HepG2 (cell line): ENCODE data around the gene ATP12A. TPM values are rescaled to one million over a fixed set of nuclear protein-coding genes. Genes with fewer than 3 reads are reported as not detected.

Source experiments
- ATAC-seq: fragments of 200-7000 bp; cut with Tn5 transposase; 3 replicates; pipeline ENCODE4 v1.9.1; 2020; ENCODE audit warnings: mild to moderate bottlenecking, moderate library complexity
- BruUV-seq: library from RNA; stranded (reverse); fragments of 400-500 nt; replicated peaks from 2 replicates; lab custom pipeline; 2021; lab: Mats Ljungman, UMichigan
- CTCF ChIA-PET: fragments of 300-600 bp; formaldehyde crosslinking; extraction: SDS; loops from one replicate; lab custom pipeline; 2021; ENCODE audit warnings: low total read pairs, inconsistent platforms, low intra/inter-chr PET ratio; lab: Yijun Ruan, JAX
- POLR2A ChIA-PET: fragments of 350-600 bp; sonication (Branson Sonifier 250); formaldehyde crosslinking; loops from one replicate; lab custom pipeline; 2020; ENCODE audit warnings: antibody characterized with exemption, inconsistent platforms; lab: Yijun Ruan, JAX
- DNase-seq: peaks from one replicate; pipeline ENCODE4 v3.0.0-alpha.2; 2015; ENCODE audit warnings: low spot score
- FAIRE-seq: peaks from 3 replicates; lab custom pipeline; 2011; peaks lifted over from hg19 to GRCh38; lab: Jason Lieb, UNC
- H2AFZ ChIP-seq: one replicate; pipeline ENCODE4 v1.6.1; 2011; ENCODE audit warnings: low read length, inconsistent platforms
- H3K27ac ChIP-seq: fragments of 300-600 bp; 3 replicates; pipeline ENCODE4 v1.8.0; 2011; ENCODE audit warnings: mixed run types, mild to moderate bottlenecking, mixed read lengths, low read length, inconsistent platforms; ENCODE audit not compliant: insufficient read depth; ENCODE audit errors: extremely low read length
- H3K27me3 ChIP-seq, 2 experiments: fragments of 200-600 bp in 1 of 2; 2 replicates in 1 of 2; 3 replicates in 1 of 2; pipeline versions ENCODE4 v1.6.0 to v1.8.0; 2011; ENCODE audit warnings: low read length in 2 of 2, mild to moderate bottlenecking in 2 of 2, moderate library complexity in 2 of 2, inconsistent platforms in 1 of 2; ENCODE audit not compliant: insufficient read depth in 2 of 2, control insufficient read depth in 1 of 2
- H3K36me3 ChIP-seq, 2 experiments: fragments of 200-600 bp in 1 of 2; replicated peaks in 1 of 2; 2 replicates in 1 of 2; 3 replicates in 1 of 2; pipeline versions ENCODE4 v1.5.1 to v1.8.0; 2011; ENCODE audit warnings: low read length in 2 of 2, inconsistent platforms in 1 of 2; ENCODE audit not compliant: insufficient read depth in 2 of 2, control insufficient read depth in 1 of 2
- H3K4me1 ChIP-seq: 2 replicates; pipeline ENCODE4 v1.5.1; 2012; ENCODE audit warnings: low read length, inconsistent platforms; ENCODE audit not compliant: insufficient read depth
- H3K4me2 ChIP-seq: 2 replicates; pipeline ENCODE4 v1.6.0; 2011; ENCODE audit warnings: low read depth, low read length, inconsistent platforms
- H3K4me3 ChIP-seq, 3 experiments: fragments of 200-600 bp in 1 of 3; sonication (generic), shearing (Covaris generic) in 1 of 3; replicated peaks in 1 of 3; 2 replicates each; pipeline ENCODE4 v1.5.1; 2011 to 2016; ENCODE audit warnings: low read length in 3 of 3, inconsistent platforms in 2 of 3, low read depth in 2 of 3, mild to moderate bottlenecking in 2 of 3, control low read depth in 1 of 3, mixed read lengths in 1 of 3; ENCODE audit not compliant: insufficient read depth in 1 of 3
- H3K79me2 ChIP-seq: one replicate; pipeline ENCODE4 v1.6.1; 2011; ENCODE audit warnings: low read length, inconsistent platforms; ENCODE audit not compliant: insufficient read depth
- H3K9ac ChIP-seq: 2 replicates; pipeline ENCODE4 v1.6.0; 2011; ENCODE audit warnings: mild to moderate bottlenecking, low read depth, low read length, inconsistent platforms; ENCODE audit not compliant: insufficient read depth
- H3K9me3 ChIP-seq: 2 replicates; pipeline ENCODE4 v1.5.1; 2012; ENCODE audit warnings: mild to moderate bottlenecking, low read length
- H4K20me1 ChIP-seq: 2 replicates; pipeline ENCODE4 v1.6.0; 2011; ENCODE audit warnings: inconsistent platforms, mild to moderate bottlenecking, low read length, moderate library complexity; ENCODE audit not compliant: insufficient read depth
- DNMT3B ChIP-seq: conservative IDR thresholded peaks from 2 replicates; pipeline ENCODE4 v1.6.1; 2016; ENCODE audit warnings: missing biosample characterization, control low read depth
- FOXK2 ChIP-seq: fragments of 450-650 bp; IDR thresholded peaks from 2 replicates; pipeline ENCODE4 v1.6.1; 2016
- HNRNPLL ChIP-seq: fragments of 200-400 bp; formaldehyde crosslinking; IDR thresholded peaks from 2 replicates; pipeline ENCODE4 v1.6.1; 2017; ENCODE audit warnings: mild to moderate bottlenecking, low read depth, low read length; ENCODE audit not compliant: poor library complexity, severe bottlenecking
- IKZF4 ChIP-seq: sonication (generic); formaldehyde crosslinking; IDR thresholded peaks from 2 replicates; pipeline ENCODE4 v1.5.1; 2020; ENCODE audit warnings: borderline replicate concordance, mild to moderate bottlenecking, low read depth, missing genetic modification reagents; ENCODE audit errors: not compliant biosample characterization
- IRX3 ChIP-seq: sonication (generic); formaldehyde crosslinking; IDR thresholded peaks from 2 replicates; pipeline ENCODE4 v1.8.1; 2023; ENCODE audit warnings: mild to moderate bottlenecking, low read depth, missing genetic modification reagents, borderline replicate concordance
- MEF2D ChIP-seq: sonication (generic); formaldehyde crosslinking; IDR thresholded peaks from 2 replicates; pipeline ENCODE4 v1.5.1; 2020; ENCODE audit warnings: mild to moderate bottlenecking, missing genetic modification reagents
- MEIS1 ChIP-seq: sonication (generic); formaldehyde crosslinking; IDR thresholded peaks from 2 replicates; pipeline ENCODE4 v1.9.0; 2021; ENCODE audit warnings: mild to moderate bottlenecking, missing genetic modification reagents, moderate library complexity, borderline replicate concordance
- RBFOX2 ChIP-seq: fragments of 200-400 bp; formaldehyde crosslinking; IDR thresholded peaks from 2 replicates; pipeline ENCODE4 v1.6.1; 2017; ENCODE audit warnings: low read depth, mild to moderate bottlenecking, low read length
- RFX5 ChIP-seq: IDR thresholded peaks from 2 replicates; pipeline ENCODE4 v1.6.1; 2011; ENCODE audit warnings: low read depth, low read length, improper control_type of control experiment
- YEATS2 ChIP-seq: sonication (generic); formaldehyde crosslinking; IDR thresholded peaks from 2 replicates; pipeline ENCODE4 v1.4.0; 2020; ENCODE audit warnings: missing genetic modification reagents, borderline replicate concordance
- ZNF274 ChIP-seq: sonication (generic); formaldehyde crosslinking; IDR thresholded peaks from 2 replicates; pipeline ENCODE4 v1.5.1; 2020; ENCODE audit warnings: mild to moderate bottlenecking, missing genetic modification reagents
- ZNF292 ChIP-seq: sonication (generic); formaldehyde crosslinking; IDR thresholded peaks from 2 replicates; pipeline ENCODE4 v1.8.1; 2022; ENCODE audit warnings: mild to moderate bottlenecking, low read depth, missing genetic modification reagents, borderline replicate concordance
- ZNF674 ChIP-seq: sonication (generic); formaldehyde crosslinking; IDR thresholded peaks from 2 replicates; pipeline ENCODE4 v1.5.0; 2020; ENCODE audit warnings: low read depth, mild to moderate bottlenecking, missing genetic modification reagents
- WGBS: methylation state at CpG from one replicate; pipeline ENCODE4 v1.1.6; 2017; ENCODE audit warnings: low lambda C conversion rate; 5-methylcytosine and 5-hydroxymethylcytosine counted together
- in situ Hi-C: cut with HindIII; loops from 2 replicates; pipeline ENCODE4 v1.10.0; 2017; ENCODE audit warnings: low pct_unique_long_range_greater_than_20kb; ENCODE audit not compliant: extremely low pct_ligation_motif_present
- intact Hi-C: fragments of 100-400 bp; cut with micrococcal nuclease; formaldehyde crosslinking; loops from one replicate; pipeline ENCODE4 v1.10.0; 2022; ENCODE audit not compliant: unreplicated experiment
- polyA plus RNA-seq, 8 experiments: library from polyadenylated mRNA; depleted of rRNA in 3 of 8; stranded (reverse) in 7 of 8; unstranded in 1 of 8; fragments of >200 nt; fragmentation: Illumina TruSeq in 4 of 8; extraction: Trizol in 4 of 8; gene quantifications; 2 replicates each; pipeline versions ENCODE4 v1.2.1 to v1.2.3, GENCODE V29; 2011 to 2016; ENCODE audit warnings: low read depth in 4 of 8, missing spikeins in 1 of 8, mixed read lengths in 1 of 8; ENCODE audit not compliant: insufficient read depth in 1 of 8
- total RNA-seq, 5 experiments: library from RNA; depleted of rRNA; stranded (reverse); fragments of >200 nt; fragmentation: Illumina TruSeq; extraction: Trizol; gene quantifications; 2 replicates each; pipeline ENCODE4 v1.2.3, GENCODE V29; 2016; ENCODE audit warnings: low read depth in 1 of 5
- TF ChIP-seq, protein P1 (sequence below): IDR thresholded peaks from 2 replicates; pipeline ENCODE4 v1.6.1; 2018; ENCODE audit warnings: missing genetic modification reagents
- TF ChIP-seq, protein P2 (sequence below): sonication (generic); formaldehyde crosslinking; IDR thresholded peaks from 2 replicates; pipeline ENCODE4 v1.4.0; 2020; ENCODE audit warnings: mild to moderate bottlenecking, missing genetic modification reagents
- TF ChIP-seq, protein P3 (sequence below): sonication (generic); formaldehyde crosslinking; conservative IDR thresholded peaks from 2 replicates; pipeline ENCODE4 v1.4.0; 2020; ENCODE audit warnings: missing genetic modification reagents
- TF ChIP-seq, protein P4 (sequence below): sonication (generic); formaldehyde crosslinking; IDR thresholded peaks from 2 replicates; pipeline ENCODE4 v1.4.0; 2020; ENCODE audit warnings: missing genetic modification reagents

The ATP12A gene
- total and polyA plus RNA-seq, 2 of the 13 experiments (the other 11 are each of a cell fraction or from before 2014, with no cell fraction given), result not detected

DNA sequence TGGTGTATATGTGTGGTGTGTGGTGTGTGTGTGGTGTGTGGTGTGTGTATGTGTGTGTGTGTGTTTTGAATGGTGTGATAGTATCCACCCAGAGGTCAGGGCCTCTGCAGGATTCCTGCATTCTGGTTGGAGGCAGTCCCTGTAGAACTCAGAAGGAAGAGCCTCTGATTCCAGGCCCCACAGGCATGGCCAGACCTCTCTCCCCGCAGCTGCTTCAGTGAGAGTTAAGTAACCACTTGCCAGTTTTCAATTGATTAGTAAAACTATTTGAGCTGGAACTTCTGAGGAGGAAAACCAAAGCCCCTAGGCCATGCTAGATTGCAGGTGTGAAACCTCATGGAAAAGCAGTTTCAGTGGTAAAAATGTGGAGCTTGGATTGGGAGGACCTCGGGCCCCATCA, 2.1 kb downstream of the ATP12A start:
- Histone ChIP-seq H2AFZ (no peak overlapping the region), H3K27ac (no peak overlapping the region), H3K36me3 (no peaks in the 10 kb centered on the region), H3K79me2 (no peaks in the 10 kb centered on the region), H3K4me1 (peaks cover 18% of the 10 kb centered on the region), H3K9me3 (no peaks in the 10 kb centered on the region), H3K9ac (no peak overlapping the region), H3K4me2 (no peak overlapping the region), H4K20me1 (no peaks in the 10 kb centered on the region), H3K27me3 (peaks cover 2 to 41% of the 10 kb centered on the region in 2 experiments; a peak in 4 of 5 replicates), H3K4me3 (no peak overlapping the region)
- no peak for FAIRE-seq
- in situ Hi-C loops (no loop called here), intact Hi-C loops (loop anchor here (5.0 kb wide), 1 partner anchor 45 kb away; no protein-coding TSS in a partner anchor)
- ChIA-PET POLR2A (no interaction called here), CTCF (no interaction called here)
- DNase-seq, result no peak
- no TSS peak for BruUV-seq
- ATAC-seq, result no peak
- 0% methylated on average over 1 of the region's 2 CpGs for WGBS
- no peak for TF ChIP-seq RBFOX2
- TF ChIP-seq, protein P1, sequence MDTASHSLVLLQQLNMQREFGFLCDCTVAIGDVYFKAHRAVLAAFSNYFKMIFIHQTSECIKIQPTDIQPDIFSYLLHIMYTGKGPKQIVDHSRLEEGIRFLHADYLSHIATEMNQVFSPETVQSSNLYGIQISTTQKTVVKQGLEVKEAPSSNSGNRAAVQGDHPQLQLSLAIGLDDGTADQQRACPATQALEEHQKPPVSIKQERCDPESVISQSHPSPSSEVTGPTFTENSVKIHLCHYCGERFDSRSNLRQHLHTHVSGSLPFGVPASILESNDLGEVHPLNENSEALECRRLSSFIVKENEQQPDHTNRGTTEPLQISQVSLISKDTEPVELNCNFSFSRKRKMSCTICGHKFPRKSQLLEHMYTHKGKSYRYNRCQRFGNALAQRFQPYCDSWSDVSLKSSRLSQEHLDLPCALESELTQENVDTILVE (CRISPR knock-in tag), result no peak
- TF ChIP-seq DNMT3B, result no peak
- no peak for TF ChIP-seq IKZF4 (CRISPR knock-in tag)
- no peak for TF ChIP-seq MEF2D (CRISPR knock-in tag)
- TF ChIP-seq ZNF292 (CRISPR knock-in tag), result no peak
- TF ChIP-seq, protein P2, sequence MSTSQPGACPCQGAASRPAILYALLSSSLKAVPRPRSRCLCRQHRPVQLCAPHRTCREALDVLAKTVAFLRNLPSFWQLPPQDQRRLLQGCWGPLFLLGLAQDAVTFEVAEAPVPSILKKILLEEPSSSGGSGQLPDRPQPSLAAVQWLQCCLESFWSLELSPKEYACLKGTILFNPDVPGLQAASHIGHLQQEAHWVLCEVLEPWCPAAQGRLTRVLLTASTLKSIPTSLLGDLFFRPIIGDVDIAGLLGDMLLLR (CRISPR knock-in tag), result no peak
- TF ChIP-seq, protein P3, sequence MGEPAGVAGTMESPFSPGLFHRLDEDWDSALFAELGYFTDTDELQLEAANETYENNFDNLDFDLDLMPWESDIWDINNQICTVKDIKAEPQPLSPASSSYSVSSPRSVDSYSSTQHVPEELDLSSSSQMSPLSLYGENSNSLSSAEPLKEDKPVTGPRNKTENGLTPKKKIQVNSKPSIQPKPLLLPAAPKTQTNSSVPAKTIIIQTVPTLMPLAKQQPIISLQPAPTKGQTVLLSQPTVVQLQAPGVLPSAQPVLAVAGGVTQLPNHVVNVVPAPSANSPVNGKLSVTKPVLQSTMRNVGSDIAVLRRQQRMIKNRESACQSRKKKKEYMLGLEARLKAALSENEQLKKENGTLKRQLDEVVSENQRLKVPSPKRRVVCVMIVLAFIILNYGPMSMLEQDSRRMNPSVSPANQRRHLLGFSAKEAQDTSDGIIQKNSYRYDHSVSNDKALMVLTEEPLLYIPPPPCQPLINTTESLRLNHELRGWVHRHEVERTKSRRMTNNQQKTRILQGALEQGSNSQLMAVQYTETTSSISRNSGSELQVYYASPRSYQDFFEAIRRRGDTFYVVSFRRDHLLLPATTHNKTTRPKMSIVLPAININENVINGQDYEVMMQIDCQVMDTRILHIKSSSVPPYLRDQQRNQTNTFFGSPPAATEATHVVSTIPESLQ, result no peak
- TF ChIP-seq, protein P4, sequence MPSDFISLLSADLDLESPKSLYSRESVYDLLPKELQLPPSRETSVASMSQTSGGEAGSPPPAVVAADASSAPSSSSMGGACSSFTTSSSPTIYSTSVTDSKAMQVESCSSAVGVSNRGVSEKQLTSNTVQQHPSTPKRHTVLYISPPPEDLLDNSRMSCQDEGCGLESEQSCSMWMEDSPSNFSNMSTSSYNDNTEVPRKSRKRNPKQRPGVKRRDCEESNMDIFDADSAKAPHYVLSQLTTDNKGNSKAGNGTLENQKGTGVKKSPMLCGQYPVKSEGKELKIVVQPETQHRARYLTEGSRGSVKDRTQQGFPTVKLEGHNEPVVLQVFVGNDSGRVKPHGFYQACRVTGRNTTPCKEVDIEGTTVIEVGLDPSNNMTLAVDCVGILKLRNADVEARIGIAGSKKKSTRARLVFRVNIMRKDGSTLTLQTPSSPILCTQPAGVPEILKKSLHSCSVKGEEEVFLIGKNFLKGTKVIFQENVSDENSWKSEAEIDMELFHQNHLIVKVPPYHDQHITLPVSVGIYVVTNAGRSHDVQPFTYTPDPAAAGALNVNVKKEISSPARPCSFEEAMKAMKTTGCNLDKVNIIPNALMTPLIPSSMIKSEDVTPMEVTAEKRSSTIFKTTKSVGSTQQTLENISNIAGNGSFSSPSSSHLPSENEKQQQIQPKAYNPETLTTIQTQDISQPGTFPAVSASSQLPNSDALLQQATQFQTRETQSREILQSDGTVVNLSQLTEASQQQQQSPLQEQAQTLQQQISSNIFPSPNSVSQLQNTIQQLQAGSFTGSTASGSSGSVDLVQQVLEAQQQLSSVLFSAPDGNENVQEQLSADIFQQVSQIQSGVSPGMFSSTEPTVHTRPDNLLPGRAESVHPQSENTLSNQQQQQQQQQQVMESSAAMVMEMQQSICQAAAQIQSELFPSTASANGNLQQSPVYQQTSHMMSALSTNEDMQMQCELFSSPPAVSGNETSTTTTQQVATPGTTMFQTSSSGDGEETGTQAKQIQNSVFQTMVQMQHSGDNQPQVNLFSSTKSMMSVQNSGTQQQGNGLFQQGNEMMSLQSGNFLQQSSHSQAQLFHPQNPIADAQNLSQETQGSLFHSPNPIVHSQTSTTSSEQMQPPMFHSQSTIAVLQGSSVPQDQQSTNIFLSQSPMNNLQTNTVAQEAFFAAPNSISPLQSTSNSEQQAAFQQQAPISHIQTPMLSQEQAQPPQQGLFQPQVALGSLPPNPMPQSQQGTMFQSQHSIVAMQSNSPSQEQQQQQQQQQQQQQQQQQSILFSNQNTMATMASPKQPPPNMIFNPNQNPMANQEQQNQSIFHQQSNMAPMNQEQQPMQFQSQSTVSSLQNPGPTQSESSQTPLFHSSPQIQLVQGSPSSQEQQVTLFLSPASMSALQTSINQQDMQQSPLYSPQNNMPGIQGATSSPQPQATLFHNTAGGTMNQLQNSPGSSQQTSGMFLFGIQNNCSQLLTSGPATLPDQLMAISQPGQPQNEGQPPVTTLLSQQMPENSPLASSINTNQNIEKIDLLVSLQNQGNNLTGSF, result no peak
- TF ChIP-seq MEIS1 (CRISPR knock-in tag), result no peak
- no peak for TF ChIP-seq YEATS2 (CRISPR knock-in tag)
- no peak for TF ChIP-seq ZNF274 (CRISPR knock-in tag)
- TF ChIP-seq HNRNPLL, result no peak
- TF ChIP-seq FOXK2, result no peak
- no peak for TF ChIP-seq IRX3
- no peak for TF ChIP-seq RFX5
- no peak for TF ChIP-seq ZNF674 (CRISPR knock-in tag)
